K562 (cell line): ENCODE data around the gene CENPH. TPM values are rescaled to one million over a fixed set of nuclear protein-coding genes. Genes with fewer than 3 reads are reported as not detected.

ENCODE experiments used
- ATAC-seq: fragments of 200-7000 bp; cut with Tn5 transposase; 3 replicates; pipeline ENCODE4 v1.9.1; 2020; ENCODE audit warnings: moderate library complexity
- BruUV-seq: library from RNA; stranded (reverse); fragments of 400-500 nt; replicated peaks from 2 replicates; lab custom pipeline; 2021; lab: Mats Ljungman, UMichigan
- CTCF ChIA-PET: fragments of 300-600 bp; formaldehyde crosslinking; extraction: SDS; loops from one replicate; lab custom pipeline; 2021; ENCODE audit warnings: low intra/inter-chr PET ratio; lab: Yijun Ruan, JAX
- POLR2A ChIA-PET: fragments of 300-600, 350-650 bp; sonication (Branson Sonifier 250); formaldehyde crosslinking; extraction: SDS; loops from one replicate; lab custom pipeline; 2021; ENCODE audit warnings: antibody characterized with exemption, inconsistent platforms; lab: Yijun Ruan, JAX
- DNase-seq, 4 experiments: peaks; one replicate each; pipeline versions ENCODE4 v3.0.0 to v3.0.0-alpha.2; 2011 to 2018; ENCODE audit warnings: low spot score in 3 of 4, mixed read lengths in 3 of 4; ENCODE audit errors: extremely low read depth in 1 of 4
- FAIRE-seq: peaks from 2 replicates; lab custom pipeline; 2011; peaks lifted over from hg19 to GRCh38; lab: Jason Lieb, UNC
- H2AFZ ChIP-seq: 2 replicates; pipeline ENCODE4 v1.6.0; 2011; ENCODE audit warnings: low read depth, low read length, control low read depth, inconsistent platforms
- H3K27ac ChIP-seq: fragments of 200-600 bp; 3 replicates; pipeline ENCODE4 v1.8.0; 2011; ENCODE audit warnings: low read depth, mild to moderate bottlenecking, control low read depth, inconsistent platforms, low read length, moderate library complexity, mixed read lengths; ENCODE audit errors: extremely low read depth
- H3K27me3 ChIP-seq, 2 experiments: fragments of 300-600 bp in 1 of 2; 2 replicates in 1 of 2; 3 replicates in 1 of 2; pipeline versions ENCODE4 v1.6.0 to v1.8.0; 2011; ENCODE audit warnings: inconsistent platforms in 2 of 2, low read length in 2 of 2, mild to moderate bottlenecking in 1 of 2, mixed read lengths in 1 of 2, moderate library complexity in 1 of 2; ENCODE audit not compliant: control insufficient read depth in 2 of 2, insufficient read depth in 2 of 2
- H3K36me3 ChIP-seq: fragments of 300-600 bp; 3 replicates; pipeline ENCODE4 v1.8.0; 2011; ENCODE audit warnings: mild to moderate bottlenecking, low read length, inconsistent platforms; ENCODE audit not compliant: control insufficient read depth, insufficient read depth
- H3K4me1 ChIP-seq, 2 experiments: fragments of 200-600 bp in 1 of 2; replicated peaks in 1 of 2; 2 replicates in 1 of 2; 3 replicates in 1 of 2; pipeline versions ENCODE4 v1.5.1 to v1.8.0; 2011; ENCODE audit warnings: inconsistent platforms in 2 of 2, low read length in 2 of 2, mild to moderate bottlenecking in 1 of 2, mixed read lengths in 1 of 2, moderate library complexity in 1 of 2; ENCODE audit not compliant: control insufficient read depth in 2 of 2, insufficient read depth in 2 of 2
- H3K4me2 ChIP-seq: 2 replicates; pipeline ENCODE4 v1.6.1; 2011; ENCODE audit warnings: low read length, control low read depth, inconsistent platforms, mixed read lengths; ENCODE audit not compliant: insufficient read depth
- H3K4me3 ChIP-seq: fragments of 200-600 bp; sonication (generic), shearing (Covaris generic); 2 replicates; pipeline ENCODE4 v1.5.1; 2016; ENCODE audit warnings: control low read depth, inconsistent platforms
- H3K79me2 ChIP-seq: fragments of 200-600 bp; 3 replicates; pipeline ENCODE4 v1.8.0; 2011; ENCODE audit warnings: low read length, inconsistent platforms; ENCODE audit not compliant: control insufficient read depth, insufficient read depth
- H3K9ac ChIP-seq, 2 experiments: 2 replicates each; pipeline versions ENCODE4 v1.6.0 to v1.6.1; 2011; ENCODE audit warnings: low read depth in 2 of 2, low read length in 2 of 2, control low read depth in 1 of 2, inconsistent platforms in 1 of 2, mild to moderate bottlenecking in 1 of 2, mixed read lengths in 1 of 2; ENCODE audit not compliant: insufficient read depth in 1 of 2
- H3K9me1 ChIP-seq: one replicate; pipeline ENCODE4 v1.6.0; 2011; ENCODE audit warnings: inconsistent platforms, mild to moderate bottlenecking, low read length, moderate library complexity; ENCODE audit not compliant: control insufficient read depth, insufficient read depth
- H3K9me3 ChIP-seq: replicated peaks from 2 replicates; pipeline ENCODE4 v1.5.1; 2011; ENCODE audit warnings: low read depth, low read length, inconsistent platforms; ENCODE audit not compliant: control insufficient read depth, insufficient read depth
- H4K20me1 ChIP-seq: replicated peaks from 2 replicates; pipeline ENCODE4 v1.6.1; 2011; ENCODE audit warnings: low read length, inconsistent platforms, mixed read lengths; ENCODE audit not compliant: control insufficient read depth, insufficient read depth
- ARHGAP35 ChIP-seq: fragments of 450-650 bp; IDR thresholded peaks from 2 replicates; pipeline ENCODE4 v1.6.1; 2018; ENCODE audit not compliant: partially characterized antibody
- ATF3 ChIP-seq, 2 experiments: fragments of 450-650 bp in 1 of 2; sonication (generic) in 1 of 2; formaldehyde crosslinking in 1 of 2; IDR thresholded peaks in 1 of 2; conservative IDR thresholded peaks in 1 of 2; 2 replicates each; pipeline versions ENCODE4 v1.6.1 to v1.8.1; 2016 to 2023; ENCODE audit warnings: mild to moderate bottlenecking in 2 of 2, moderate library complexity in 2 of 2, inconsistent platforms in 1 of 2, missing genetic modification reagents in 1 of 2
- BRCA1 ChIP-seq, 2 experiments: fragments of 450-650 bp in 1 of 2; sonication (generic) in 1 of 2; formaldehyde crosslinking in 1 of 2; IDR thresholded peaks; 2 replicates each; pipeline versions ENCODE4 v1.5.0 to v1.6.1; 2017 to 2020; ENCODE audit warnings: mild to moderate bottlenecking in 1 of 2, missing genetic modification reagents in 1 of 2
- CBX1 ChIP-seq: sonication (generic); IDR thresholded peaks from 2 replicates; pipeline ENCODE4 v1.6.1; 2016; ENCODE audit warnings: antibody characterized with exemption, low read depth, mild to moderate bottlenecking
- E4F1 ChIP-seq: fragments of 250-450 bp; sonication (Bioruptor Pico); IDR thresholded peaks from 2 replicates; pipeline ENCODE4 v1.5.0; 2021; ENCODE audit warnings: mild to moderate bottlenecking, borderline replicate concordance
- FOXK2 ChIP-seq, 2 experiments: fragments of 450-650 bp; IDR thresholded peaks in 1 of 2; conservative IDR thresholded peaks in 1 of 2; 2 replicates each; pipeline ENCODE4 v1.6.1; 2016; ENCODE audit warnings: low read depth in 2 of 2, mild to moderate bottlenecking in 1 of 2
- TBL1XR1 ChIP-seq, 2 experiments: IDR thresholded peaks; 2 replicates each; pipeline ENCODE4 v1.6.1; 2012; ENCODE audit warnings: improper control_type of control experiment in 2 of 2, low read length in 2 of 2, mild to moderate bottlenecking in 1 of 2
- ZNF384 ChIP-seq: IDR thresholded peaks from 2 replicates; pipeline ENCODE4 v1.6.1; 2012; ENCODE audit warnings: low read depth, low read length, improper control_type of control experiment
- WGBS: fragments of 100-300 bp; shearing (Covaris generic); methylation state at CpG from one replicate; pipeline ENCODE4 v1.1.6; 2016; ENCODE audit warnings: low coverage, mixed read lengths; ENCODE audit not compliant: insufficient coverage; ENCODE audit errors: missing lambda C conversion rate; 5-methylcytosine and 5-hydroxymethylcytosine counted together
- in situ Hi-C: fragments of 300-500 bp; cut with MboI; formaldehyde crosslinking; loops from 4 replicates; pipeline ENCODE4 v1.15.0; 2018; ENCODE audit warnings: inconsistent platforms, mixed read lengths
- intact Hi-C: fragments of 100-400 bp; cut with micrococcal nuclease; formaldehyde crosslinking; loops from 2 replicates; pipeline ENCODE4 v1.14.2; 2022
- polyA plus RNA-seq, 8 experiments: library from polyadenylated mRNA; depleted of rRNA in 4 of 8; stranded (reverse) in 5 of 8; unstranded in 3 of 8; fragments of >200 nt; fragmentation: Nextera tagmentation in 2 of 8; fragmentation: Illumina TruSeq in 1 of 8; extraction: Ambion mirVana in 2 of 8; extraction: Trizol in 1 of 8; gene quantifications; 2 replicates each; pipeline versions ENCODE4 v1.2.1 to v1.2.3, GENCODE V29; 2011 to 2014; ENCODE audit warnings: inconsistent platforms in 1 of 8, missing spikeins in 1 of 8
- total RNA-seq, 7 experiments: library from RNA; depleted of rRNA in 6 of 7; stranded (reverse); fragments of >200 nt in 6 of 7; fragmentation: Illumina TruSeq in 2 of 7; extraction: Trizol in 2 of 7; gene quantifications; 2 replicates each; pipeline versions ENCODE4 v1.2.1 to v1.2.3, GENCODE V29; 2011 to 2021; ENCODE audit warnings: low replicate concordance in 1 of 7
- TF ChIP-seq, protein P1 (sequence below): fragments of 250-450 bp; sonication (Bioruptor Pico); IDR thresholded peaks from 2 replicates; pipeline ENCODE4 v1.5.0; 2021
- TF ChIP-seq, protein P2 (sequence below), 2 experiments: fragments of 200-800 bp in 1 of 2; sonication (Bioruptor generic) in 1 of 2; sonication (generic) in 1 of 2; formaldehyde crosslinking in 1 of 2; IDR thresholded peaks in 1 of 2; conservative IDR thresholded peaks in 1 of 2; 2 replicates each; pipeline versions ENCODE4 v1.5.0 to v1.6.1; 2016 to 2020; ENCODE audit warnings: missing compliant biosample characterization in 1 of 2, missing genetic modification characterization in 1 of 2, missing genetic modification reagents in 1 of 2

The CENPH gene
- total and polyA plus RNA-seq, 9 of the 15 experiments (the other 6 are each of a cell fraction or from before 2014, with no cell fraction given) = 10.5 to 124 (median 74.9) TPM

DNA sequence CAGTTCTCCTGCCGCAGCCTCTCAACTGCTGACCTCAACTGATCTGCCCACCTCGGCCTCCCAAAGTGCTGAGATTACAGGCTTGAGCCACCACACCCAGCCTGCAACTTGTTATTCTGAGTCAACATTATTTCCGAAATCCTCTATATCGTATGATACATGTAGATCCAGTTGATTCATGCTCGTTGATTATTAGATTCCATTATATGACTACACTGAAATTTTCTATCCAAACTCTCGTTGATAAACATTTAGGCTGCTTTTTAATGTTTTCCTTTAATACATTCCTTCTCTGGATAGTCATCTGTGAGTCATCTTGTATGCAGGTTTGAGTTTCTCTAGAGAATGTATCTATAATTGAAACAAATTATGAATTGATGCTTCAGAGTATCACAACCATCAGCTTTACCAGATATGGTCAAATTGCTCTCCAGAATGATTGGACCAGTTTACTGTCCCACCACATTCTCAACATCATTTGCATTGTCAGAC lies 49.4 kb downstream of the CENPH start (continued):
- TF ChIP-seq ATF3 (IDR thresholded peaks at IDR 0.05) = peak; percentile 31; the same call in 1 of the 2 replicates
- TF ChIP-seq ATF3 (CRISPR knock-in tag; conservative IDR thresholded peaks at IDR 0.05) = no peak
- no peak for TF ChIP-seq TBL1XR1 (IDR thresholded peaks at IDR 0.05; ENCODE audit: low read length in 2 of 2)
- TF ChIP-seq FOXK2 (conservative IDR thresholded peaks at IDR 0.05 in 1 of 2, IDR thresholded peaks at IDR 0.05 in 1 of 2; ENCODE audit: low read depth in 2 of 2) = no peak

- Histone ChIP-seq H3K4me1 (peaks cover 2 to 3% of the 10 kb centered on the region in 2 experiments; a peak in 3 of 5 replicates), H3K9ac (no peak overlapping the region), H3K4me2 (no peak overlapping the region), H2AFZ (no peak overlapping the region), H4K20me1 (no peaks in the 10 kb centered on the region), H3K9me1 (no peaks in the 10 kb centered on the region), H3K27me3 (no peaks in the 10 kb centered on the region), H3K27ac (no peak overlapping the region), H3K36me3 (peaks cover 33% of the 10 kb centered on the region), H3K4me3 (no peak overlapping the region), H3K9me3 (no peaks in the 10 kb centered on the region), H3K79me2 (peaks cover 88% of the 10 kb centered on the region)
- intact Hi-C loops = no loop called here
- BruUV-seq = no TSS peak
- WGBS = 47% methylated on average over 8 of the region's 8 CpGs
- POLR2A ChIA-PET = interaction anchor here (2.2 kb wide), 1 partner anchor 8 kb away, joined by 10 read pairs; the partner anchor contains the start of gene CDK7
- ATAC-seq (no peak), FAIRE-seq (no peak), DNase-seq (no peak)
- CTCF ChIA-PET = no interaction called here
- in situ Hi-C loops = no loop called here
- TF ChIP-seq BRCA1 (IDR thresholded peaks at IDR 0.05) (no peak), BRCA1 (CRISPR knock-in tag; IDR thresholded peaks at IDR 0.05) (no peak), E4F1 (CRISPR knock-in tag) (no peak), CBX1 (no peak), ARHGAP35 (no peak), ZNF384 (no peak)
- TF ChIP-seq, protein P1, sequence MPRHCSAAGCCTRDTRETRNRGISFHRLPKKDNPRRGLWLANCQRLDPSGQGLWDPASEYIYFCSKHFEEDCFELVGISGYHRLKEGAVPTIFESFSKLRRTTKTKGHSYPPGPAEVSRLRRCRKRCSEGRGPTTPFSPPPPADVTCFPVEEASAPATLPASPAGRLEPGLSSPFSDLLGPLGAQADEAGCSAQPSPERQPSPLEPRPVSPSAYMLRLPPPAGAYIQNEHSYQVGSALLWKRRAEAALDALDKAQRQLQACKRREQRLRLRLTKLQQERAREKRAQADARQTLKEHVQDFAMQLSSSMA = no peak
- TF ChIP-seq, protein P2, sequence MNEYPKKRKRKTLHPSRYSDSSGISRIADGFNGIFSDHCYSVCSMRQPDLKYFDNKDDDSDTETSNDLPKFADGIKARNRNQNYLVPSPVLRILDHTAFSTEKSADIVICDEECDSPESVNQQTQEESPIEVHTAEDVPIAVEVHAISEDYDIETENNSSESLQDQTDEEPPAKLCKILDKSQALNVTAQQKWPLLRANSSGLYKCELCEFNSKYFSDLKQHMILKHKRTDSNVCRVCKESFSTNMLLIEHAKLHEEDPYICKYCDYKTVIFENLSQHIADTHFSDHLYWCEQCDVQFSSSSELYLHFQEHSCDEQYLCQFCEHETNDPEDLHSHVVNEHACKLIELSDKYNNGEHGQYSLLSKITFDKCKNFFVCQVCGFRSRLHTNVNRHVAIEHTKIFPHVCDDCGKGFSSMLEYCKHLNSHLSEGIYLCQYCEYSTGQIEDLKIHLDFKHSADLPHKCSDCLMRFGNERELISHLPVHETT (CRISPR knock-in tag; conservative IDR thresholded peaks at IDR 0.05 in 1 of 2, IDR thresholded peaks at IDR 0.05 in 1 of 2) = no peak
These were observed 53.0 kb downstream of the CENPH start for GRCh38 chr5:69242215-69242927.
